Endothelial cell of umbilical vein (primary cell): ENCODE measurements around the gene CFAP77. TPM values are rescaled to one million over a fixed set of nuclear protein-coding genes. Genes with fewer than 3 reads are reported as not detected.

Experiments
- BruUV-seq: library from RNA; stranded (reverse); fragments of 400-500 nt; replicated peaks from 2 replicates; lab custom pipeline; 2021; lab: Mats Ljungman, UMichigan
- CTCF ChIA-PET: fragments of 300-600, 350-600 bp; sonication (Branson Sonifier 250); formaldehyde crosslinking; loops from one replicate; lab custom pipeline; 2021; ENCODE audit warnings: antibody characterized with exemption, inconsistent platforms; lab: Charles Lee
- POLR2A ChIA-PET: fragments of 300-600, 350-600 bp; sonication (Branson Sonifier 250); formaldehyde crosslinking; loops from one replicate; lab custom pipeline; 2021; ENCODE audit warnings: antibody characterized with exemption, inconsistent platforms; lab: Charles Lee
- DNase-seq: peaks from one replicate; pipeline ENCODE4 v3.0.0-alpha.2; 2011; ENCODE audit warnings: low read depth, low spot score
- FAIRE-seq: peaks from 2 replicates; lab custom pipeline; 2011; peaks lifted over from hg19 to GRCh38; lab: Jason Lieb, UNC
- H2AFZ ChIP-seq: 2 replicates; pipeline ENCODE4 v1.6.0; 2012; ENCODE audit warnings: low read depth, low read length, control low read depth, inconsistent platforms
- H3K27ac ChIP-seq: 2 replicates; pipeline ENCODE4 v1.5.1; 2011; ENCODE audit warnings: low read depth, mild to moderate bottlenecking, control low read depth, low read length, moderate library complexity; ENCODE audit not compliant: insufficient read depth
- H3K27me3 ChIP-seq, 2 experiments: 2 replicates each; pipeline versions ENCODE4 v1.6.0 to v1.6.1; 2011; ENCODE audit warnings: low read length in 2 of 2, mixed read lengths in 1 of 2; ENCODE audit not compliant: control insufficient read depth in 2 of 2, insufficient read depth in 2 of 2
- H3K36me3 ChIP-seq, 2 experiments: 2 replicates in 1 of 2; 3 replicates in 1 of 2; pipeline ENCODE4 v1.5.1; 2011; ENCODE audit warnings: low read length in 2 of 2, mild to moderate bottlenecking in 1 of 2, moderate library complexity in 1 of 2; ENCODE audit not compliant: control insufficient read depth in 2 of 2, insufficient read depth in 2 of 2; ENCODE audit errors: extremely low read depth in 1 of 2
- H3K4me1 ChIP-seq: 3 replicates; pipeline ENCODE4 v1.5.1; 2011; ENCODE audit warnings: mild to moderate bottlenecking, low read length; ENCODE audit not compliant: control insufficient read depth, insufficient read depth; ENCODE audit errors: extremely low read depth
- H3K4me2 ChIP-seq: 2 replicates; pipeline ENCODE4 v1.6.1; 2011; ENCODE audit warnings: low read length, control low read depth, mixed read lengths; ENCODE audit not compliant: insufficient read depth
- H3K4me3 ChIP-seq, 3 experiments: fragments of 200-600 bp in 1 of 3; sonication (generic), shearing (Covaris generic) in 1 of 3; replicated peaks in 1 of 3; 2 replicates each; pipeline ENCODE4 v1.5.1; 2011 to 2016; ENCODE audit warnings: control low read depth in 3 of 3, low read length in 3 of 3, mild to moderate bottlenecking in 2 of 3, inconsistent platforms in 1 of 3, low read depth in 1 of 3, moderate library complexity in 1 of 3; ENCODE audit not compliant: insufficient read depth in 1 of 3
- H3K79me2 ChIP-seq: 2 replicates; pipeline ENCODE4 v1.6.0; 2012; ENCODE audit warnings: low read length, inconsistent platforms; ENCODE audit not compliant: control insufficient read depth, insufficient read depth
- H3K9ac ChIP-seq: replicated peaks from 2 replicates; pipeline ENCODE3; 2011; ENCODE audit warnings: low read length, control low read depth; ENCODE audit not compliant: insufficient read depth; ENCODE audit errors: extremely low read depth
- H3K9me1 ChIP-seq: replicated peaks from 3 replicates; pipeline ENCODE4 v1.6.0; 2011; ENCODE audit warnings: mild to moderate bottlenecking, low read length; ENCODE audit not compliant: control insufficient read depth, insufficient read depth; ENCODE audit errors: extremely low read depth
- H3K9me3 ChIP-seq: replicated peaks from 2 replicates; pipeline ENCODE4 v1.5.1; 2012; ENCODE audit warnings: low read length, inconsistent platforms; ENCODE audit not compliant: control insufficient read depth, insufficient read depth
- H4K20me1 ChIP-seq: replicated peaks from 2 replicates; pipeline ENCODE3; 2011; ENCODE audit warnings: mild to moderate bottlenecking, low read length; ENCODE audit not compliant: control insufficient read depth, insufficient read depth; ENCODE audit errors: extremely low read depth
- EZH2 ChIP-seq: IDR thresholded peaks from 2 replicates; pipeline ENCODE4 v1.6.1; 2012; ENCODE audit warnings: borderline replicate concordance, low read depth, mild to moderate bottlenecking, moderate library complexity, low read length, inconsistent platforms; ENCODE audit not compliant: severe bottlenecking
- FOS ChIP-seq: IDR thresholded peaks from 2 replicates; pipeline ENCODE4 v1.6.1; 2011; ENCODE audit warnings: mild to moderate bottlenecking, low read length, moderate library complexity, borderline replicate concordance; ENCODE audit not compliant: insufficient read depth
- GATA2 ChIP-seq: IDR thresholded peaks from 2 replicates; pipeline ENCODE4 v1.7.0; 2011; ENCODE audit warnings: low read depth, mild to moderate bottlenecking, moderate library complexity, mixed read lengths, low read length; ENCODE audit not compliant: insufficient read length, insufficient read depth
- JUN ChIP-seq: IDR thresholded peaks from 2 replicates; pipeline ENCODE4 v1.6.1; 2011; ENCODE audit warnings: borderline replicate concordance, low read depth; ENCODE audit not compliant: insufficient read length, insufficient read depth
- MYC ChIP-seq: IDR thresholded peaks from one replicate; pipeline ENCODE4 v1.6.1; 2011; ENCODE audit warnings: mild to moderate bottlenecking, low read depth, low read length
- POLR2A ChIP-seq: IDR thresholded peaks from 2 replicates; pipeline ENCODE4 v1.6.1; 2012; ENCODE audit warnings: low read depth, mild to moderate bottlenecking, control low read depth, low read length
- dilution Hi-C: fragments of 300-500 bp; cut with MboI; formaldehyde crosslinking; loops from one replicate; pipeline ENCODE4 v1.15.0; 2019; ENCODE audit warnings: low sequenced_read_pairs; ENCODE audit not compliant: extremely low pct_ligation_motif_present
- intact Hi-C: fragments of 100-400 bp; cut with micrococcal nuclease; formaldehyde crosslinking; loops from one replicate; pipeline ENCODE4 v1.10.0; 2022
- polyA plus RNA-seq, 4 experiments: library from polyadenylated mRNA; depleted of rRNA in 3 of 4; stranded (reverse) in 3 of 4; unstranded in 1 of 4; fragments of >200 nt; gene quantifications; 2 replicates each; pipeline versions ENCODE4 v1.2.1 to v1.2.3, GENCODE V29; 2011 to 2012; ENCODE audit warnings: missing spikeins in 1 of 4
- total RNA-seq: library from RNA; stranded (reverse); gene quantifications from 2 replicates; pipeline ENCODE4 v1.2.3, GENCODE V29; 2021
- TF ChIP-seq, protein P1 (sequence below): IDR thresholded peaks from 2 replicates; pipeline ENCODE4 v1.6.1; 2011; ENCODE audit not compliant: insufficient read depth, insufficient read length
- TF ChIP-seq, protein P2 (sequence below), 2 donors: IDR thresholded peaks; 1 replicate in 1 of 2; 2 replicates in 1 of 2; pipeline ENCODE4 v1.5.1; 2011; ENCODE audit warnings: low read length in 2 of 2, mild to moderate bottlenecking in 2 of 2, moderate library complexity in 2 of 2, control low read depth in 1 of 2, inconsistent platforms in 1 of 2, low read depth in 1 of 2; ENCODE audit not compliant: insufficient read depth in 1 of 2; ENCODE audit errors: extremely low read depth in 1 of 2

Gene CFAP77
- total and polyA plus RNA-seq, 2 donors (not counting 3 experiments of a cell fraction or from before 2014, with no cell fraction given) = not detected

GRCh38 chr9:132395560-132395959 is 14.5 kb upstream of the CFAP77 start:
- no peaks in the 10 kb centered on the region for H3K4me1 ChIP-seq
- TF ChIP-seq MYC (no peak), JUN (no peak), POLR2A (no peak), GATA2 (no peak), EZH2 (no peak), FOS (no peak)
- TF ChIP-seq, protein P1, sequence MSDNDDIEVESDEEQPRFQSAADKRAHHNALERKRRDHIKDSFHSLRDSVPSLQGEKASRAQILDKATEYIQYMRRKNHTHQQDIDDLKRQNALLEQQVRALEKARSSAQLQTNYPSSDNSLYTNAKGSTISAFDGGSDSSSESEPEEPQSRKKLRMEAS = no peak
- TF ChIP-seq, protein P2, sequence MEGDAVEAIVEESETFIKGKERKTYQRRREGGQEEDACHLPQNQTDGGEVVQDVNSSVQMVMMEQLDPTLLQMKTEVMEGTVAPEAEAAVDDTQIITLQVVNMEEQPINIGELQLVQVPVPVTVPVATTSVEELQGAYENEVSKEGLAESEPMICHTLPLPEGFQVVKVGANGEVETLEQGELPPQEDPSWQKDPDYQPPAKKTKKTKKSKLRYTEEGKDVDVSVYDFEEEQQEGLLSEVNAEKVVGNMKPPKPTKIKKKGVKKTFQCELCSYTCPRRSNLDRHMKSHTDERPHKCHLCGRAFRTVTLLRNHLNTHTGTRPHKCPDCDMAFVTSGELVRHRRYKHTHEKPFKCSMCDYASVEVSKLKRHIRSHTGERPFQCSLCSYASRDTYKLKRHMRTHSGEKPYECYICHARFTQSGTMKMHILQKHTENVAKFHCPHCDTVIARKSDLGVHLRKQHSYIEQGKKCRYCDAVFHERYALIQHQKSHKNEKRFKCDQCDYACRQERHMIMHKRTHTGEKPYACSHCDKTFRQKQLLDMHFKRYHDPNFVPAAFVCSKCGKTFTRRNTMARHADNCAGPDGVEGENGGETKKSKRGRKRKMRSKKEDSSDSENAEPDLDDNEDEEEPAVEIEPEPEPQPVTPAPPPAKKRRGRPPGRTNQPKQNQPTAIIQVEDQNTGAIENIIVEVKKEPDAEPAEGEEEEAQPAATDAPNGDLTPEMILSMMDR (IDR thresholded peaks at IDR 0.05; ENCODE audit: extremely low read depth in 1 of 2, insufficient read depth in 1 of 2, low read depth in 1 of 2, low read length in 2 of 2) = no peak
- H3K9me1 ChIP-seq = no peaks in the 10 kb centered on the region
- FAIRE-seq (no peak), DNase-seq (no peak)
- H3K27ac ChIP-seq = no peak overlapping the region
- no peak overlapping the region for H3K4me3 ChIP-seq
- intact Hi-C loops (no loop called here), dilution Hi-C loops (no loop called here)
- no peaks in the 10 kb centered on the region for H4K20me1 ChIP-seq
- ChIA-PET POLR2A (no interaction called here), CTCF (interaction anchor here (1.1 to 1.4 kb wide), 2 partner anchors 14 to 42 kb away, joined by 3 read pairs; no protein-coding TSS in a partner anchor)
- no peak overlapping the region for H3K9ac ChIP-seq
- no peak overlapping the region for H2AFZ ChIP-seq
- H3K27me3 ChIP-seq = no peaks in the 10 kb centered on the region
- no peaks in the 10 kb centered on the region for H3K79me2 ChIP-seq
- no TSS peak for BruUV-seq
- H3K4me2 ChIP-seq = no peak overlapping the region
- H3K36me3 ChIP-seq = peaks cover 23 to 43% of the 10 kb centered on the region in 2 experiments
- no peaks in the 10 kb centered on the region for H3K9me3 ChIP-seq
